GM12872 (cell line): Measurements from ENCODE around the gene COL15A1.

ENCODE experiments used
- TF ChIP-seq, protein P1 (sequence below): IDR thresholded peaks from 3 replicates; pipeline ENCODE4 v1.5.1; 2011; ENCODE audit warnings: low read depth, mild to moderate bottlenecking, low read length, moderate library complexity; ENCODE audit not compliant: insufficient read depth

Gene COL15A1

DNA sequence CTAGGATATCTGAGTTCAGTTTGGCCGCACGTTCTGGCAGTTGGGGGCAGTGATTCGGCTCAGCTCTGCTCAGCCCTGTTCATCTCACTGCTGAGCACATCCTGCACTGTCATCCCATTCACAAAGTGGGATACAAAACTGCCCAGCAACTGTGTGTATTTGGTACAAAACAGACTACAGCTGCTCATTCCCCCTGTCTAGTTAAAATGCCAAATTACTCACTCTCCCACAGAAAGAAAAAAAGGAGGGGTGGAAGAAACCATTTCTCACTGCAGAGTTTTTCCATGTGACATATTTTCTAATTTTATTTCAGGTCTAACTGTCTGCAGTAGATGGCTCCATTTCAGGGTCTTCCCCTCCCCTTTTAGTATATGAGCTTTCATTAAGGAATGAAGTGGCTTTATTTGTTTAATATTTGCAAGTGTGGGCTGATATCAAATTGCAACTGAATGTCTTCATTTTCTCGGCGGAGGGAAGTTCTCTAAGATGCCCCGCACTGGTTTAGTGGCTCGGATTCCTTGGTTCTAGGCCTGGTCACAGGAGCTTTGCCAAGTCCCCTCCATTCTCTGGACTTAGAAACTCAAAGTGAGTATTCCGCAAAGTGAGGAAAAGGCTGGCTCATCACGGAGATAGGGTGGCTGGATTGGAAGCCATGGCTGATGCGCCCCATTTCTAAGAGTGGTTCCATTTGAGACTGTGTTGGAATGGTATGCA, 14.7 kb downstream of the COL15A1 start:
- TF ChIP-seq, protein P1, sequence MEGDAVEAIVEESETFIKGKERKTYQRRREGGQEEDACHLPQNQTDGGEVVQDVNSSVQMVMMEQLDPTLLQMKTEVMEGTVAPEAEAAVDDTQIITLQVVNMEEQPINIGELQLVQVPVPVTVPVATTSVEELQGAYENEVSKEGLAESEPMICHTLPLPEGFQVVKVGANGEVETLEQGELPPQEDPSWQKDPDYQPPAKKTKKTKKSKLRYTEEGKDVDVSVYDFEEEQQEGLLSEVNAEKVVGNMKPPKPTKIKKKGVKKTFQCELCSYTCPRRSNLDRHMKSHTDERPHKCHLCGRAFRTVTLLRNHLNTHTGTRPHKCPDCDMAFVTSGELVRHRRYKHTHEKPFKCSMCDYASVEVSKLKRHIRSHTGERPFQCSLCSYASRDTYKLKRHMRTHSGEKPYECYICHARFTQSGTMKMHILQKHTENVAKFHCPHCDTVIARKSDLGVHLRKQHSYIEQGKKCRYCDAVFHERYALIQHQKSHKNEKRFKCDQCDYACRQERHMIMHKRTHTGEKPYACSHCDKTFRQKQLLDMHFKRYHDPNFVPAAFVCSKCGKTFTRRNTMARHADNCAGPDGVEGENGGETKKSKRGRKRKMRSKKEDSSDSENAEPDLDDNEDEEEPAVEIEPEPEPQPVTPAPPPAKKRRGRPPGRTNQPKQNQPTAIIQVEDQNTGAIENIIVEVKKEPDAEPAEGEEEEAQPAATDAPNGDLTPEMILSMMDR = no peak

DNA sequence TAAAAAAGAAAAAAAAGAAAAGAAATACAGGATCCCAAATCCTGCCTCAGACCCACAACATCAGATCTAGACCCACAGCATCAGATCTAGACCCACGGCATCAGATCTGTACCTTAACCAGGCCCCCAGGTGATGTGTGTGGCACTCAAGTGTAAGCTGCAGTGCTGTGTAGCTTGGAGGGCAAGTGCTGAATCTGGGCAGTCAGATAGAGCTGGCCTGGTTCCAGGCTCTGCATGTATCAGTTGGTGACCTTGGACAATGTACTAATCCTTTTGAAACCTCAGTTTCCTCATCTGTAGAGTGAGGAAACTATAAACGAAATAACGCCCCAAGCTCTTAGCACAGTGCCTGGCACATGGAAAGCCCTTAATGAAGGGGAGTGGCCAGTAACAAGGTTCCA, 16.7 kb downstream of the COL15A1 start:
- TF ChIP-seq, protein P1 = no peak

DNA sequence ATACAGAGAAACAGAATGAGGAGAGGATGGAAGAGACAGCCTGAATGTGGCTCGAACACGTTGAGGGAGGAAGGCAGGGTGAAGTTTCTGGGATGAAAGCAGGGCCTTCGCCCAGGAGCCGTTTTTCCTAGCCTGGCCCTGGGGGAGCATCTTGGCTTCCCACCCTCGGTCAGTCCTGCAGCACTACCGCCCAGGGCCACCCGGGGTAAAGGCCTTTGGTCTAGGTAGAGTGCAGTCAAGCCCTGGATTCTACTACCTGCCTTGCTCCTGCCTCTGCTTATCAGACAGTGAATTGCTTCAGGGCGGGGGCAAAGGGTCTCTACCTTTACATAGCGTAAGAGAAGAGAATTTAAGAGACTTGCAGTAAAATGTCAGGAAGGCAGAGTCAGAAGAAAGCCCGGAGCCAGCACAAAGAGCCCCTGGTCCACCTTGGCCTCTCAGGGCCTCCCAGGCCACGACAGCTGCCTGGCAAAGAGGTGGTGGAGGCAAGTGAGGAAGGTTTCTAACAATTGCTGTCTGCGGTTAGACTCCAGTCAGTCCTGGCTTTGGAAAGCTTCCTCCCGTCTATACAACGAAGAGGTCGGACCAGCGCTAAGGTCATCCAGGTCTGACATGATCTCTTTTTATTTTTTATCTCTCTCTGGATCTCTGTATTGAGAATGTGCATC, 17.9 kb downstream of the COL15A1 start:
- TF ChIP-seq, protein P1 = no peak

DNA sequence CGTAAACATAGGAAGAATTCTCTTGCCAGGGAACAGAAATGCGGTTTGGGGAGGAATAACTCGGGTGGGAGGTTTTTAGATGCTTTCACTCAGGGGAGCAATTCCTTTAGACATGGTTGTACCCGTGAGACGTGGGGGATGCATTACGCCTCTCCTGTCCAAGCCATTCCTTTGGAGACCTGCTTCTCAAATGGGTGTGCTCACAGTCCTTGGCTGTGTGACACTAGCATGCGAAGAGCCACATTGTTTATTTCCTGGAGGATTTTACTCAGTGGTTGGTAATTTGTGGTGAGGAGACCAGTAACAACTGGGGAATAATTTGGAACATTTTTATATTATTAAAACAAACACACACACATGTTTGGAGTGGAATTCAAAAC, 18.5 kb downstream of the COL15A1 start:
- TF ChIP-seq, protein P1 = no peak

DNA sequence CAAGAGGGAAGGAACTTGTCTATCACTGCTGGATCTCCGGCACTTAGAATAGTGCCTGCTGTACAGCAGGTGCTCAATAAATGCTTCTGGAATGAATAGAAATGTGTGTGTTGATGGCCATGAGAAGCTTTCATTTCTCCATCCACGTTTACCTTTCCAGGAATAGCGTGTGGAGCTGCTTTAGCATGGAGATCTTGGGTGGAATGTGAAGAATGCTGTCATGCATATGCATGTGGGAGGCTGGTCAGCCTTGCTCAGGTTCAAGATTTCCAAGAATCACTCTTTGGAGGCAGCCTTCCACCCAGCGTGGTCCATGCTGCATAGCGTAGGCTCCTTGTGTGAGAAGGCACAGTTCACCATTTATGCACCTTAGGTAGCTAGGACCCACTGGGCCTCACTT, 19.2 kb downstream of the COL15A1 start:
- TF ChIP-seq, protein P1 = no peak

DNA sequence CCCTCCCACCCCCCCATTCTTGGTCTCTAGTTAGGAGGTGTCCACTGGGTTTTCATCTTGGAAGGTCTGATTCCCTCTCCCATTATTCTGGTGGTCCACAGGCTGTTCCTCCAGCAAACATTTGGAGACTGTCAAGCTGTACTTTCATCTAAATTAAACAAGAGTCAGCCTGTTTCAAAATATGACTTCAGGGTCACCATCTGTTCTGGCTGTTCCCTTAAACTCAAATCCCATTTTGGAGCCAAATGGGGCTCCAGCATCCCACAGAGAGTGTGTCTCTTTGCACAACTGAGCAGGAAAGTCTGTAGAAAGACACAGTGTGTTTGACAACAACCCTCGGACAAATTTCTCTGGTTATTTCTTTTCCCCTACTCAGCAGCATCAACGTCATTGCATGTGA, 20.5 kb downstream of the COL15A1 start:
- TF ChIP-seq, protein P1 = no peak

DNA sequence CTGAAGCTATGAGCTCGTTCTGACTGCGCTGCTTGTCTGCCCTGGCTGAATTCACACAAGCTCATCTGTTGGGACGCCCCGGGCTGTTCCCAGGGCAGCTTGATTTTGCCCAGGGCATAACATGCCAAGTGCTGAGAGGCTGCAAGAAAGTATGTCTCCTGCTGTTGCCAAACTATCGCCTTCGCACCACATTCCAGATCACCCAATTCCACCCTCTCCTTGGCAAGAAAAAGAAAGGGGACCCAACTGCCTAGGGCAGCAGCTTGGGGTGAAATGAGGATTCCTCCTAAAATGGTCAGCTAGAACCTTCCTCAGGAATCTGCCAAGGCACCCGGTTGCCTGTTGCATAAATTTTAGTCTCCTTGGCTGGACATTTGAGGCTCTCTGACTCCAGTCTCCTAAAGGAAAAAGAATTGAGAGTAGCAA, 21.2 kb downstream of the COL15A1 start:
- TF ChIP-seq, protein P1 = no peak
